HG03039 (cell line): ENCODE data around the gene KLHL10.
"Not testable (repeated sequence)": the region's sequence is repeated elsewhere in the genome, so short reads cannot be mapped to it uniquely, and the experiment has no call there.

Source experiments
- ATAC-seq: cut with Tn5 transposase; IDR thresholded peaks from one replicate; pipeline ENCODE4 v1.9.1; 2021; ENCODE audit warnings: mild to moderate bottlenecking, moderate library complexity; ENCODE audit not compliant: unreplicated experiment

Gene KLHL10

GRCh38 chr17:41813152-41813680, 24.4 kb upstream of the KLHL10 start:
- no peak for ATAC-seq

GRCh38 chr17:41813699-41814124, 23.9 kb upstream of the KLHL10 start:
- no peak for ATAC-seq

- ATAC-seq: no peak
Measured at GRCh38 chr17:41814195-41814594, 23.4 kb upstream of the KLHL10 start.

GRCh38 chr17:41816637-41817320, 20.8 kb upstream of the KLHL10 start:
- no peak for ATAC-seq

- no peak for ATAC-seq
Measured at GRCh38 chr17:41818024-41818423, 19.6 kb upstream of the KLHL10 start.

- ATAC-seq: no peak
Measured at GRCh38 chr17:41821776-41822175, 15.8 kb upstream of the KLHL10 start.

- ATAC-seq: no peak
Measured at GRCh38 chr17:41822216-41823140, 15.1 kb upstream of the KLHL10 start.

GRCh38 chr17:41823141-41823524, 14.5 kb upstream of the KLHL10 start:
- no peak for ATAC-seq

- ATAC-seq: no peak
Measured at GRCh38 chr17:41823580-41823979, 14.0 kb upstream of the KLHL10 start.

GRCh38 chr17:41824086-41824485, 13.5 kb upstream of the KLHL10 start:
- ATAC-seq: no peak

GRCh38 chr17:41825175-41825845, 12.3 kb upstream of the KLHL10 start:
- no peak for ATAC-seq

GRCh38 chr17:41829961-41830360, 7.7 kb upstream of the KLHL10 start:
- ATAC-seq: not testable (repeated sequence)

- ATAC-seq: no peak
Measured at GRCh38 chr17:41835214-41835799, 2.3 kb upstream of the KLHL10 start.

- no peak for ATAC-seq
Measured at GRCh38 chr17:41835800-41836549, 1.6 kb upstream of the KLHL10 start, which contains the start of gene NT5C3B. TSS of gene NT5C3B (minus strand) at chr17:41836232. CDS start at chr17:41836193, 39 bp downstream.

GRCh38 chr17:41836550-41837196, 952 bp upstream of the KLHL10 start:
- ATAC-seq: no peak

GRCh38 chr17:41839448-41839847, 1.8 kb downstream of the KLHL10 start:
- ATAC-seq: not testable (repeated sequence)

GRCh38 chr17:41840781-41841180, 3.2 kb downstream of the KLHL10 start:
- ATAC-seq: not testable (repeated sequence)

GRCh38 chr17:41844971-41845370, 7.3 kb downstream of the KLHL10 start:
- no peak for ATAC-seq

GRCh38 chr17:41848788-41849187, 11.2 kb downstream of the KLHL10 start:
- ATAC-seq: no peak
